AG04449 (cell line): ENCODE measurements around the gene COX5A.

Experiments used
- CTCF ChIA-PET: fragments of 350-600 bp; formaldehyde crosslinking; extraction: SDS; loops from one replicate; lab custom pipeline; 2021; ENCODE audit warnings: antibody characterized with exemption; lab: Yijun Ruan, JAX
- POLR2A ChIA-PET: fragments of 400-600, 350-600 bp; formaldehyde crosslinking; extraction: SDS; loops from one replicate; lab custom pipeline; 2020; ENCODE audit warnings: antibody characterized with exemption, inconsistent platforms; lab: Yijun Ruan, JAX
- DNase-seq: peaks from one replicate; pipeline ENCODE4 v3.0.0-alpha.2; 2010; ENCODE audit warnings: low read depth, low spot score
- H3K4me3 ChIP-seq: 2 replicates; pipeline ENCODE4 v1.5.1; 2011; ENCODE audit warnings: low read depth, mild to moderate bottlenecking, control low read depth, low read length
- CTCF ChIP-seq: IDR thresholded peaks from one replicate; pipeline ENCODE4 v1.5.1; 2011; ENCODE audit warnings: mild to moderate bottlenecking, moderate library complexity, low read length, control low read depth, inconsistent platforms; ENCODE audit not compliant: insufficient read depth; ENCODE audit errors: missing control alignments

COX5A gene

GRCh38 chr15:74893627-74894026, 44.2 kb downstream of the COX5A start:
- no peak overlapping the region for H3K4me3 ChIP-seq
- ChIA-PET POLR2A (no interaction called here), CTCF (interaction anchor here (1.1 to 9.3 kb wide), 2 partner anchors 9 to 112 kb away, joined by 3 to 134 read pairs; partner anchors contain the start of gene FAM219B)
- no peak for DNase-seq
- TF ChIP-seq CTCF = no peak

GRCh38 chr15:74892931-74893330, 44.9 kb downstream of the COX5A start:
- DNase-seq = no peak
- POLR2A ChIA-PET = no interaction called here
- no peak overlapping the region for H3K4me3 ChIP-seq
- CTCF ChIA-PET = interaction anchor here (9.3 kb wide), 1 partner anchor 10 kb away, joined by 134 read pairs; the partner anchor contains the start of gene FAM219B
- TF ChIP-seq CTCF = no peak

- POLR2A ChIA-PET = no interaction called here
These were observed 45.6 kb downstream of the COX5A start for GRCh38 chr15:74892313-74892712.

GRCh38 chr15:74891469-74891868, 46.4 kb downstream of the COX5A start:
- no peak for DNase-seq
- ChIA-PET CTCF (interaction anchor here (1.0 to 9.3 kb wide), 2 partner anchors 12 to 122 kb away, joined by 3 to 134 read pairs; partner anchors contain the start of gene FAM219B), POLR2A (interaction anchor here (0.7 kb wide), 1 partner anchor 65 kb away, joined by 3 read pairs; the partner anchor contains the start of gene RPP25)
- TF ChIP-seq CTCF = no peak
- H3K4me3 ChIP-seq = no peak overlapping the region; the same call in 1 of the 2 replicates

More at GRCh38 chr15:74892313-74892712, 45.6 kb downstream of the COX5A start:
- CTCF ChIA-PET = interaction anchor here (9.3 kb wide), 1 partner anchor 11 kb away, joined by 134 read pairs; the partner anchor contains the start of gene FAM219B
- no peak for TF ChIP-seq CTCF
- no peak overlapping the region for H3K4me3 ChIP-seq
- no peak for DNase-seq

GRCh38 chr15:74890665-74890960, 47.3 kb downstream of the COX5A start:
- TF ChIP-seq CTCF = no peak
- DNase-seq = no peak
- POLR2A ChIA-PET = no interaction called here
- CTCF ChIA-PET = interaction anchor here (9.3 kb wide), 1 partner anchor 13 kb away, joined by 134 read pairs; the partner anchor contains the start of gene FAM219B
- peak overlapping the region; percentile 100 for H3K4me3 ChIP-seq

GRCh38 chr15:74889883-74890664, 47.8 kb downstream of the COX5A start, which contains the start of gene MPI:
TSS of gene MPI (plus strand) at chr15:74890042. CDS start at chr15:74890074, 32 bp downstream.
- POLR2A ChIA-PET = interaction anchor here (0.7 to 1.1 kb wide), 5 partner anchors 8 to 107 kb away, joined by 3 to 10 read pairs (median 4); partner anchors contain the start of gene FAM219B
- DNase-seq = no peak
- TF ChIP-seq CTCF = no peak
- CTCF ChIA-PET = interaction anchor here (1.0 to 9.3 kb wide), 5 partner anchors 13 to 109 kb away, joined by 3 to 134 read pairs (median 3); partner anchors contain the start of gene FAM219B
- H3K4me3 ChIP-seq = peak within 1 kb of the TSS; percentile 100
